ENCODE data around the gene TM7SF3.

The TM7SF3 gene

GRCh38 chr12:26928661-26929060 is 85.5 kb downstream of the TM7SF3 start:
- H3K27ac ChIP-seq, result no peak overlapping the region
- CTCF ChIA-PET, result no interaction called here
- TF ChIP-seq CTCF (conservative IDR thresholded peaks at IDR 0.05; ENCODE audit: low read depth), result no peak
- POLR2A ChIA-PET (ENCODE audit: low non-redundant PET), result no interaction called here
- no peak for DNase-seq (ENCODE audit: low spot score)

Measured in RWPE1 (cell line).